ENCODE data around the gene KIF23. TPM values are rescaled to one million over a fixed set of nuclear protein-coding genes. Genes with fewer than 3 reads are reported as not detected.
"Not testable (repeated sequence)": the region's sequence is repeated elsewhere in the genome, so short reads cannot be mapped to it uniquely, and the experiment has no call there.

KIF23 gene
- total RNA-seq = 100 to 1,000 TPM in 1 of 2 donors, 10 to 100 TPM in 1; 45.0 to 120 TPM

GRCh38 chr15:69413822-69414700 is at the start of gene KIF23:
Gene KIF23, plus strand, starts transcription at chr15:69414349. Its CDS starts 117 bp downstream, at chr15:69414466.
- peaks cover 13 to 24% of the 10 kb centered on the region in 2 donors for H3K36me3 Mint-ChIP-seq
- H3K27ac Mint-ChIP-seq = peak within 1 kb of the TSS; percentile 81 to 86

GRCh38 chr15:69367236-69367635 is 46.9 kb upstream of the KIF23 start:
- ATAC-seq (no peak), DNase-seq (ENCODE audit: low spot score in 2 of 2) (no peak)
- H3K27ac Mint-ChIP-seq = no peak overlapping the region
- H3K9me3 Mint-ChIP-seq = no peaks in the 10 kb centered on the region
- no peaks in the 10 kb centered on the region for H3K36me3 Mint-ChIP-seq

More at GRCh38 chr15:69413822-69414700, at the start of gene KIF23:
- ATAC-seq (peak; percentile 97), DNase-seq (ENCODE audit: low spot score in 2 of 2) (peak; percentile 87 to 94)
- H3K9me3 Mint-ChIP-seq = no peaks in the 10 kb centered on the region

GRCh38 chr15:69369631-69370030 is 44.5 kb upstream of the KIF23 start:
- Mint-ChIP-seq H3K36me3 (no peaks in the 10 kb centered on the region), H3K27ac (no peak overlapping the region), H3K9me3 (no peaks in the 10 kb centered on the region)
- ATAC-seq (no peak), DNase-seq (ENCODE audit: low spot score in 2 of 2) (no peak)

- Mint-ChIP-seq H3K27ac (no peak overlapping the region), H3K36me3 (no peaks in the 10 kb centered on the region), H3K9me3 (no peaks in the 10 kb centered on the region)
- DNase-seq (ENCODE audit: low spot score in 2 of 2) (no peak), ATAC-seq (no peak)
Observed at GRCh38 chr15:69373406-69373805, 40.7 kb upstream of the KIF23 start.

- ATAC-seq = no peak
- DNase-seq (ENCODE audit: low spot score in 2 of 2) = no peak
- Mint-ChIP-seq H3K9me3 (no peaks in the 10 kb centered on the region), H3K36me3 (no peaks in the 10 kb centered on the region), H3K27ac (no peak overlapping the region)
Observed at GRCh38 chr15:69375151-69375790, 38.9 kb upstream of the KIF23 start.

GRCh38 chr15:69377216-69377970 is 36.8 kb upstream of the KIF23 start:
- H3K9me3 Mint-ChIP-seq = no peaks in the 10 kb centered on the region
- H3K27ac Mint-ChIP-seq = no peak overlapping the region
- no peak for DNase-seq (ENCODE audit: low spot score in 2 of 2)
- ATAC-seq = no peak
- no peaks in the 10 kb centered on the region for H3K36me3 Mint-ChIP-seq

- H3K9me3 Mint-ChIP-seq = no peaks in the 10 kb centered on the region
- H3K36me3 Mint-ChIP-seq = no peaks in the 10 kb centered on the region
- H3K27ac Mint-ChIP-seq = peak overlapping the region in 1 of 2 donors; percentile 25
- DNase-seq (ENCODE audit: low spot score in 2 of 2) (no peak), ATAC-seq (no peak)
Observed at GRCh38 chr15:69380100-69380725, 33.9 kb upstream of the KIF23 start.

GRCh38 chr15:69380726-69381105 is 33.4 kb upstream of the KIF23 start:
- Mint-ChIP-seq H3K36me3 (no peaks in the 10 kb centered on the region), H3K9me3 (no peaks in the 10 kb centered on the region), H3K27ac (no peak overlapping the region)
- no peak for DNase-seq (ENCODE audit: low spot score in 2 of 2)
- ATAC-seq = no peak

GRCh38 chr15:69382176-69382575 is 32.0 kb upstream of the KIF23 start:
- not testable (repeated sequence) for H3K36me3 Mint-ChIP-seq; H3K27ac Mint-ChIP-seq; H3K9me3 Mint-ChIP-seq; DNase-seq (ENCODE audit: low spot score in 2 of 2); ATAC-seq

GRCh38 chr15:69384066-69384465 is 30.1 kb upstream of the KIF23 start:
- not testable (repeated sequence) for DNase-seq (ENCODE audit: low spot score in 2 of 2); H3K27ac Mint-ChIP-seq; ATAC-seq; H3K36me3 Mint-ChIP-seq; H3K9me3 Mint-ChIP-seq

GRCh38 chr15:69384626-69385598 is 29.2 kb upstream of the KIF23 start:
- H3K36me3 Mint-ChIP-seq = no peaks in the 10 kb centered on the region
- H3K9me3 Mint-ChIP-seq = no peaks in the 10 kb centered on the region
- no peak for DNase-seq (ENCODE audit: low spot score in 2 of 2)
- ATAC-seq = no peak
- no peak overlapping the region for H3K27ac Mint-ChIP-seq

- Mint-ChIP-seq H3K9me3 (no peaks in the 10 kb centered on the region), H3K36me3 (no peaks in the 10 kb centered on the region), H3K27ac (no peak overlapping the region)
- DNase-seq (ENCODE audit: low spot score in 2 of 2) (no peak), ATAC-seq (no peak)
Observed at GRCh38 chr15:69385831-69386230, 28.3 kb upstream of the KIF23 start.

- no peaks in the 10 kb centered on the region for H3K36me3 Mint-ChIP-seq
Observed at GRCh38 chr15:69386284-69386683, 27.9 kb upstream of the KIF23 start.

GRCh38 chr15:69388260-69388705 is 25.9 kb upstream of the KIF23 start:
- H3K36me3 Mint-ChIP-seq = no peaks in the 10 kb centered on the region
- DNase-seq (ENCODE audit: low spot score in 2 of 2) = no peak
- no peak for ATAC-seq
- H3K27ac Mint-ChIP-seq = no peak overlapping the region
- no peaks in the 10 kb centered on the region for H3K9me3 Mint-ChIP-seq

More at GRCh38 chr15:69386284-69386683, 27.9 kb upstream of the KIF23 start:
- H3K27ac Mint-ChIP-seq = no peak overlapping the region
- DNase-seq (ENCODE audit: low spot score in 2 of 2) = no peak
- no peak for ATAC-seq
- no peaks in the 10 kb centered on the region for H3K9me3 Mint-ChIP-seq

GRCh38 chr15:69389426-69389825 is 24.7 kb upstream of the KIF23 start:
- H3K27ac Mint-ChIP-seq = no peak overlapping the region
- no peak for DNase-seq (ENCODE audit: low spot score in 2 of 2)
- no peak for ATAC-seq
- no peaks in the 10 kb centered on the region for H3K36me3 Mint-ChIP-seq
- no peaks in the 10 kb centered on the region for H3K9me3 Mint-ChIP-seq

- DNase-seq (ENCODE audit: low spot score in 2 of 2) (no peak), ATAC-seq (no peak)
- no peaks in the 10 kb centered on the region for H3K9me3 Mint-ChIP-seq
- H3K36me3 Mint-ChIP-seq = no peaks in the 10 kb centered on the region
- H3K27ac Mint-ChIP-seq = no peak overlapping the region
Observed at GRCh38 chr15:69390575-69390974, 23.6 kb upstream of the KIF23 start.

Data from activated naive CD4-positive, alpha-beta T cell treated with anti-CD3 and anti-CD28 coated beads, Interleukin-2, amount 50 U/mL, for 72 hours (primary cell).